GM18511 (cell line): Measurements from ENCODE around the gene CPB2.

Experiments used
- ATAC-seq: cut with Tn5 transposase; IDR thresholded peaks from one replicate; pipeline ENCODE4 v1.9.1; 2021; ENCODE audit warnings: mild to moderate bottlenecking, moderate library complexity; ENCODE audit not compliant: unreplicated experiment

CPB2 gene

GRCh38 chr13:46127358-46128023 is 22.7 kb upstream of the CPB2 start:
- ATAC-seq, result no peak

- ATAC-seq, result peak; percentile 55
These were observed 21.9 kb upstream of the CPB2 start for GRCh38 chr13:46126552-46127357.

GRCh38 chr13:46126056-46126455 is 21.2 kb upstream of the CPB2 start:
- ATAC-seq, result no peak

- ATAC-seq, result no peak
These were observed 20.4 kb upstream of the CPB2 start for GRCh38 chr13:46124967-46125933.

- no peak for ATAC-seq
These were observed 19.7 kb upstream of the CPB2 start for GRCh38 chr13:46124531-46124966.

- ATAC-seq, result no peak
These were observed 17.5 kb upstream of the CPB2 start for GRCh38 chr13:46122304-46122703.

- ATAC-seq, result no peak
These were observed 16.8 kb upstream of the CPB2 start for GRCh38 chr13:46121597-46122163.

- no peak for ATAC-seq
These were observed 16.2 kb upstream of the CPB2 start for GRCh38 chr13:46121033-46121432.

GRCh38 chr13:46119883-46120614 is 15.2 kb upstream of the CPB2 start:
- no peak for ATAC-seq

- ATAC-seq, result no peak
These were observed 12.0 kb upstream of the CPB2 start for GRCh38 chr13:46116653-46117502.

- no peak for ATAC-seq
These were observed 9.8 kb upstream of the CPB2 start for GRCh38 chr13:46114613-46115012.

- no peak for ATAC-seq
These were observed 8.8 kb upstream of the CPB2 start for GRCh38 chr13:46113596-46113995.

- ATAC-seq, result no peak
These were observed 6.3 kb upstream of the CPB2 start for GRCh38 chr13:46111151-46111550.

GRCh38 chr13:46109451-46109850 is 4.6 kb upstream of the CPB2 start:
- no peak for ATAC-seq

- no peak for ATAC-seq
These were observed 2.1 kb upstream of the CPB2 start for GRCh38 chr13:46106839-46107371.

GRCh38 chr13:46103037-46103436 is 1.8 kb downstream of the CPB2 start:
- ATAC-seq, result no peak

GRCh38 chr13:46102255-46102605 is 2.6 kb downstream of the CPB2 start:
- ATAC-seq, result no peak

GRCh38 chr13:46101484-46102254 is 3.2 kb downstream of the CPB2 start:
- ATAC-seq, result no peak
